MM.1S (cell line): ENCODE results near the gene MPRIP.

ENCODE experiments used
- DNase-seq: peaks from one replicate; pipeline ENCODE4 v3.0.0-alpha.2; 2015
- H2AFZ ChIP-seq: fragments of 300-600 bp; sonication (generic); 2 replicates; pipeline ENCODE4 v1.6.0; 2016; ENCODE audit warnings: antibody characterized with exemption, low read length
- H3F3A ChIP-seq: fragments of 300-600 bp; sonication (generic); 2 replicates; pipeline ENCODE4 v1.6.1; 2016; ENCODE audit warnings: mild to moderate bottlenecking, antibody characterized with exemption, low read length, moderate library complexity, mixed read lengths; ENCODE audit not compliant: insufficient read depth
- H3K27ac ChIP-seq: fragments of 300-600 bp; sonication (generic); 2 replicates; pipeline ENCODE4 v1.5.1; 2016; ENCODE audit warnings: mild to moderate bottlenecking, low read length
- H3K27me3 ChIP-seq: fragments of 300-600 bp; sonication (generic); replicated peaks from 2 replicates; pipeline ENCODE4 v1.6.0; 2016; ENCODE audit warnings: low read length; ENCODE audit not compliant: insufficient read depth
- H3K36me3 ChIP-seq: fragments of 300-600 bp; sonication (generic); replicated peaks from 2 replicates; pipeline ENCODE4 v1.6.1; 2016; ENCODE audit warnings: mild to moderate bottlenecking, low read length, mixed read lengths; ENCODE audit not compliant: insufficient read depth
- H3K4me1 ChIP-seq: fragments of 300-600 bp; sonication (generic); 2 replicates; pipeline ENCODE4 v1.6.1; 2016; ENCODE audit warnings: low read length, mixed read lengths
- H3K4me2 ChIP-seq: fragments of 300-600 bp; sonication (generic); 2 replicates; pipeline ENCODE4 v1.6.0; 2016; ENCODE audit warnings: low read depth, low read length
- H3K4me3 ChIP-seq: fragments of 300-600 bp; sonication (generic); 2 replicates; pipeline ENCODE4 v1.5.1; 2016; ENCODE audit warnings: low read length, mixed read lengths
- H3K79me2 ChIP-seq: fragments of 300-600 bp; sonication (generic); 2 replicates; pipeline ENCODE4 v1.6.1; 2016; ENCODE audit warnings: mixed run types, low read length, mixed read lengths
- H3K9ac ChIP-seq: fragments of 300-600 bp; sonication (generic); 2 replicates; pipeline ENCODE4 v1.6.1; 2016; ENCODE audit warnings: low read length, mixed read lengths
- H3K9me2 ChIP-seq: fragments of 300-600 bp; sonication (generic); replicated peaks from 2 replicates; pipeline ENCODE4 v1.6.1; 2016; ENCODE audit warnings: mild to moderate bottlenecking, low read length, mixed read lengths; ENCODE audit not compliant: insufficient read depth
- H3K9me3 ChIP-seq: fragments of 300-600 bp; sonication (generic); replicated peaks from 2 replicates; pipeline ENCODE4 v1.6.1; 2016; ENCODE audit warnings: mild to moderate bottlenecking, low read length, mixed read lengths; ENCODE audit not compliant: insufficient read depth
- H4K20me1 ChIP-seq: fragments of 300-600 bp; sonication (generic); 2 replicates; pipeline ENCODE4 v1.6.1; 2016; ENCODE audit warnings: mild to moderate bottlenecking, low read length, moderate library complexity, mixed read lengths; ENCODE audit not compliant: insufficient read depth
- EZH2 ChIP-seq: fragments of 300-600 bp; sonication (generic); optimal IDR thresholded peaks from 2 replicates; pipeline ENCODE3; 2017; ENCODE audit warnings: low read depth, mild to moderate bottlenecking, antibody characterized with exemption, low read length, mixed read lengths
- EZH2phosphoT487 ChIP-seq: fragments of 300-600 bp; sonication (generic); IDR thresholded peaks from 2 replicates; pipeline ENCODE4 v1.6.1; 2018; ENCODE audit warnings: antibody characterized with exemption, low read length
- TF ChIP-seq, protein P1 (sequence below): fragments of 300-600 bp; sonication (generic); IDR thresholded peaks from 2 replicates; pipeline ENCODE4 v1.5.1; 2016; ENCODE audit warnings: antibody characterized with exemption, low read length, mixed read lengths

The MPRIP gene

GRCh38 chr17:17137731-17138585 is 95.7 kb downstream of the MPRIP start:
- Histone ChIP-seq H3F3A (no peaks in the 10 kb centered on the region), H3K9me2 (no peaks in the 10 kb centered on the region), H2AFZ (no peak overlapping the region), H3K79me2 (no peaks in the 10 kb centered on the region), H3K9ac (no peak overlapping the region), H3K4me2 (no peak overlapping the region), H3K4me3 (no peak overlapping the region), H3K36me3 (no peaks in the 10 kb centered on the region), H3K9me3 (no peaks in the 10 kb centered on the region), H3K4me1 (no peaks in the 10 kb centered on the region), H3K27ac (no peak overlapping the region), H4K20me1 (no peaks in the 10 kb centered on the region), H3K27me3 (no peaks in the 10 kb centered on the region)
- DNase-seq: no peak
- TF ChIP-seq, protein P1, sequence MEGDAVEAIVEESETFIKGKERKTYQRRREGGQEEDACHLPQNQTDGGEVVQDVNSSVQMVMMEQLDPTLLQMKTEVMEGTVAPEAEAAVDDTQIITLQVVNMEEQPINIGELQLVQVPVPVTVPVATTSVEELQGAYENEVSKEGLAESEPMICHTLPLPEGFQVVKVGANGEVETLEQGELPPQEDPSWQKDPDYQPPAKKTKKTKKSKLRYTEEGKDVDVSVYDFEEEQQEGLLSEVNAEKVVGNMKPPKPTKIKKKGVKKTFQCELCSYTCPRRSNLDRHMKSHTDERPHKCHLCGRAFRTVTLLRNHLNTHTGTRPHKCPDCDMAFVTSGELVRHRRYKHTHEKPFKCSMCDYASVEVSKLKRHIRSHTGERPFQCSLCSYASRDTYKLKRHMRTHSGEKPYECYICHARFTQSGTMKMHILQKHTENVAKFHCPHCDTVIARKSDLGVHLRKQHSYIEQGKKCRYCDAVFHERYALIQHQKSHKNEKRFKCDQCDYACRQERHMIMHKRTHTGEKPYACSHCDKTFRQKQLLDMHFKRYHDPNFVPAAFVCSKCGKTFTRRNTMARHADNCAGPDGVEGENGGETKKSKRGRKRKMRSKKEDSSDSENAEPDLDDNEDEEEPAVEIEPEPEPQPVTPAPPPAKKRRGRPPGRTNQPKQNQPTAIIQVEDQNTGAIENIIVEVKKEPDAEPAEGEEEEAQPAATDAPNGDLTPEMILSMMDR: no peak
- TF ChIP-seq EZH2 (no peak), EZH2phosphoT487 (no peak)

GRCh38 chr17:17139972-17140589 is 97.8 kb downstream of the MPRIP start:
- H3K27ac ChIP-seq: no peak overlapping the region
- H3K79me2 ChIP-seq: no peaks in the 10 kb centered on the region
- no peaks in the 10 kb centered on the region for H3K9me2 ChIP-seq
- no peaks in the 10 kb centered on the region for H3K4me1 ChIP-seq
- no peak overlapping the region for H2AFZ ChIP-seq
- no peak for DNase-seq
- no peaks in the 10 kb centered on the region for H3F3A ChIP-seq
- TF ChIP-seq, protein P1: no peak
- TF ChIP-seq EZH2: no peak
- TF ChIP-seq EZH2phosphoT487: no peak
- H3K4me3 ChIP-seq: no peak overlapping the region
- no peak overlapping the region for H3K9ac ChIP-seq
- no peaks in the 10 kb centered on the region for H3K36me3 ChIP-seq
- no peaks in the 10 kb centered on the region for H3K9me3 ChIP-seq
- H3K4me2 ChIP-seq: no peak overlapping the region
- no peaks in the 10 kb centered on the region for H4K20me1 ChIP-seq
- H3K27me3 ChIP-seq: no peaks in the 10 kb centered on the region

DNA sequence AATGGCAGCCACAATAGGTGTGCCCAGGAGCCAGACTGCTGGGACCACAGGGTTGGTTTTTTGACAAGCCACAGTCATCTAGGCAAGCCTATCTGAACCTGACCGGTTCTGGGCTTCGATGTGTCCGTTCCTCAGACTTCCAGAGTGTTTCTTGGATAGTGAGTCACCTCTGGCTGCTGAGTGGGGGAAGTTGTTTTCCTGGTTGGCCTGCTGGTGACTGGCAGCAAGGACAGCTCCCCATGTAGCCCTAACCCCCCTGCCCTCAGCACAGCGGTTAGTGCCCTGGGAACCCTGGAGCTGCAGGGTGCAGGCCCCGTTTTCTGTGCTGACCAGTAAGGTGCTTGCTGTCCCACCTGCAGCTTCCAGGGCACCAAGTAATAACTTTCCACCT is 98.3 kb downstream of the MPRIP start:
- no peak for DNase-seq
- H3K79me2 ChIP-seq: no peaks in the 10 kb centered on the region
- no peaks in the 10 kb centered on the region for H3K27me3 ChIP-seq
- no peak overlapping the region for H3K4me3 ChIP-seq
- no peak overlapping the region for H3K27ac ChIP-seq
- no peak overlapping the region for H3K9ac ChIP-seq
- no peak overlapping the region for H3K4me2 ChIP-seq
- no peaks in the 10 kb centered on the region for H3K4me1 ChIP-seq
- H3K9me2 ChIP-seq: no peaks in the 10 kb centered on the region
- TF ChIP-seq EZH2: no peak
- TF ChIP-seq EZH2phosphoT487: no peak
- TF ChIP-seq, protein P1: no peak
- H3K36me3 ChIP-seq: no peaks in the 10 kb centered on the region
- no peaks in the 10 kb centered on the region for H3F3A ChIP-seq
- no peaks in the 10 kb centered on the region for H4K20me1 ChIP-seq
- no peaks in the 10 kb centered on the region for H3K9me3 ChIP-seq
- H2AFZ ChIP-seq: no peak overlapping the region
